Measurements from ENCODE around the gene PNPLA1.

DNA sequence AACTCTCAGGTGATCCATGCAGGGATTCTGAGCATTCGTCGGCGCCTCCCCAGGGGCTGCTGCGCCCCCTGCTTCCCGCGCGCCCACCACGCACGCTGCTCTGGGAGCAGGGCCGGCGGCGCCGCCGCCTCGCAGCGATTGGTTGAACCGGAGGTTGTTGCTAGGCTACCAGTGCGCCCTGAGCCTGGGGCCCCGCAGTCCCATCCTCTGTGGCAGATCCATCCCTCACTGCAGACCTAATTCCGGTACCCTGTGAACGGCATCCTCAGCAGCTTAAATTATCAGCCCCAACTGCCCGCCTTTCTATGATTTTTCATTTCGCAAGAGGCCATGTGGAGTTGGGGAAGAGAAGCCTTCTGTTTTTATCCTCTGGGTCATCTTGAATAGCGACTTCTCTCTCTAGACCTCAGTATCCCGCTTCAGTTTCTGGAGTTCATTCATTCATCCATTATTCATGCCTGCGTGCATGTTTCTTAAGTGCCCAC lies 15.4 kb downstream of the PNPLA1 start:
- TF ChIP-seq POLR2A (IDR thresholded peaks at IDR 0.05; ENCODE audit: low read depth, low read length) (no peak), SPI1 (IDR thresholded peaks at IDR 0.05; ENCODE audit: low read depth, low read length) (no peak), POLR2AphosphoS5 (IDR thresholded peaks at IDR 0.05; ENCODE audit: low read depth, low read length) (no peak), TAF1 (IDR thresholded peaks at IDR 0.05; ENCODE audit: low read depth, low read length) (no peak)

All from GM12891 (cell line).